ENCODE measurements around the gene WWP2. TPM values are rescaled to one million over a fixed set of nuclear protein-coding genes. Genes with fewer than 3 reads are reported as not detected.
"Not testable (repeated sequence)": the region's sequence is repeated elsewhere in the genome, so short reads cannot be mapped to it uniquely, and the experiment has no call there.

The WWP2 gene
- total RNA-seq, 4 donors from 2014 or later = 24.8 to 43.0 (median 30.1) TPM

DNA sequence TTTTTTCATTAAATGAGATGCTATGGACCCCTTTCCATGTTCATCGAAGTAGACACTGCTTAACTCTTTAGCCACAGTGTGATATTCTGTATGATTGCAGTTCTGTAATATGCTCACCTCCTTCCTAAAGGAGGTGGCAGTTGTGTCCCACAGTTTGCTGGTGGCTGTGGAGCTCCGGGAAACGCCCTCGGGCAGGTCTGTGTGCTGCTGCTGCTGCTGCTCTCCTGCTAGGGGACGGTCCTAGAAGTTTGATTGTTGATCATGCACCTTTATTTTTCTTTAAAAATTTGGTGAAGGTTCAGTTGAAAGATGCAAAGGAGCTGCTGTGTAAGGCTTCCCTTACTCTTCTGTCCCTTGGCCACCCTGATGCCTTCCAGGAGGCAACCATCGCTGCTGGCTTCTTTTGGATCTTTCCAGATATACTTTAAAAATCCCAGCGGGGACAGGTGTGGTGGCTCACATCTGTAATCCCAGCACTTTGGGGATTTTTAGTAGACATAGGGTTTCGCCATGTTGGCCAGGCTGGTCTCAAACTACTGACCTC, 180.6 kb downstream of the WWP2 start:
- DNase-seq (ENCODE audit: low spot score) = no peak

GRCh38 chr16:69943241-69944036, 181.3 kb downstream of the WWP2 start:
- not testable (repeated sequence) for ATAC-seq (ENCODE audit: low FRiP score); DNase-seq (ENCODE audit: low spot score)

More for the DNA sequence above, 180.6 kb downstream of the WWP2 start:
- TF ChIP-seq, protein P1, sequence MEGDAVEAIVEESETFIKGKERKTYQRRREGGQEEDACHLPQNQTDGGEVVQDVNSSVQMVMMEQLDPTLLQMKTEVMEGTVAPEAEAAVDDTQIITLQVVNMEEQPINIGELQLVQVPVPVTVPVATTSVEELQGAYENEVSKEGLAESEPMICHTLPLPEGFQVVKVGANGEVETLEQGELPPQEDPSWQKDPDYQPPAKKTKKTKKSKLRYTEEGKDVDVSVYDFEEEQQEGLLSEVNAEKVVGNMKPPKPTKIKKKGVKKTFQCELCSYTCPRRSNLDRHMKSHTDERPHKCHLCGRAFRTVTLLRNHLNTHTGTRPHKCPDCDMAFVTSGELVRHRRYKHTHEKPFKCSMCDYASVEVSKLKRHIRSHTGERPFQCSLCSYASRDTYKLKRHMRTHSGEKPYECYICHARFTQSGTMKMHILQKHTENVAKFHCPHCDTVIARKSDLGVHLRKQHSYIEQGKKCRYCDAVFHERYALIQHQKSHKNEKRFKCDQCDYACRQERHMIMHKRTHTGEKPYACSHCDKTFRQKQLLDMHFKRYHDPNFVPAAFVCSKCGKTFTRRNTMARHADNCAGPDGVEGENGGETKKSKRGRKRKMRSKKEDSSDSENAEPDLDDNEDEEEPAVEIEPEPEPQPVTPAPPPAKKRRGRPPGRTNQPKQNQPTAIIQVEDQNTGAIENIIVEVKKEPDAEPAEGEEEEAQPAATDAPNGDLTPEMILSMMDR (IDR thresholded peaks at IDR 0.05) = no peak
- ATAC-seq (ENCODE audit: low FRiP score) = no peak

- DNase-seq (ENCODE audit: low spot score); ATAC-seq (ENCODE audit: low FRiP score): not testable (repeated sequence)
Observed at GRCh38 chr16:69950411-69950810, 188.3 kb downstream of the WWP2 start.

DNA sequence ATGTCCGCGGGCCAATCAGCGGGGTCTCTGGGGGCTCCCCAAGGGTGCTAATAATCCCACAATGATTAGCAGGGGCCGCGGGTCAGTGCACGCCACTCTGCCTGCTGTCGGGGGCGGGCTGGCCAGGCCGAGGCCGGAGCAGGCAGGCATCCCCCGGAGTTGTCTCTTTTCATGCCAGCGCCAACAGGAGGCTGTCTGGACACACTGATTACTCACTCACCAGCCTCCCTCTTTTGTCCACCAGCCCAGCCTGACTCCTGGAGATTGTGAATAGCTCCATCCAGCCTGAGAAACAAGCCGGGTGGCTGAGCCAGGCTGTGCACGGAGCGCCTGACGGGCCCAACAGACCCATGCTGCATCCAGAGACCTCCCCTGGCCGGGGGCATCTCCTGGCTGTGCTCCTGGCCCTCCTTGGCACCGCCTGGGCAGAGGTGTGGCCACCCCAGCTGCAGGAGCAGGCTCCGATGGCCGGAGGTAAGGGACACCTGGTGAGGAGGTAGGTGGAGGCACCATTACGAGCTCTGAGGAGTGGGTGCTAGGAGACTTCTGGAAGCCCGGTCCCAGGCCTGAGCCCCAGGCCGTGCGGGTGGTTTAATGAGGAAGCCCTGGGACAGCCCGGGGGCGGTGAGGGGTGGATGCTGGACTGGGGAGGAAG, 189.0 kb downstream of the WWP2 start, which contains the start of gene CLEC18A:
TSS of gene CLEC18A (plus strand) at position 318 of the 655 bp plus-strand sequence. CDS start at position 351, 33 bp downstream.
- not testable (repeated sequence) for DNase-seq (ENCODE audit: low spot score)
- ATAC-seq (ENCODE audit: low FRiP score) = peak; percentile 46

DNA sequence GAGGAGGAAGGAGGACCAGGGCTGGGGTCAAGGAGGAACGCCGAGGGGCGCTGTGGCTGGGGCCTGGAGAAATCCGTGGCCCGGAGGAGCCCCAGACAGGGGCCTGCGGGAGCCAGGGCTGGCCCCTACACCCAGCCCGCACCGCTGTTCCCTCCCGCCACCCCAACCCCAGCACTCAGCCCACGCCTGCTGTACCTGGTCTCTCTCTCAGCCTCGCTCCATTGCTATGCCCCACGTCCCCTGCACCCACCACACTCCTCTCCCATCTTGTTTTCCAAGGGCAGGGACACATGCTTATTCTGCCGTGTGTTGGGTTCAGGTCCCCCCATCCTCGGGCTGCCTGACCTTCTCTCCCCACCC, 189.5 kb downstream of the WWP2 start:
- not testable (repeated sequence) for ATAC-seq (ENCODE audit: low FRiP score)

DNA sequence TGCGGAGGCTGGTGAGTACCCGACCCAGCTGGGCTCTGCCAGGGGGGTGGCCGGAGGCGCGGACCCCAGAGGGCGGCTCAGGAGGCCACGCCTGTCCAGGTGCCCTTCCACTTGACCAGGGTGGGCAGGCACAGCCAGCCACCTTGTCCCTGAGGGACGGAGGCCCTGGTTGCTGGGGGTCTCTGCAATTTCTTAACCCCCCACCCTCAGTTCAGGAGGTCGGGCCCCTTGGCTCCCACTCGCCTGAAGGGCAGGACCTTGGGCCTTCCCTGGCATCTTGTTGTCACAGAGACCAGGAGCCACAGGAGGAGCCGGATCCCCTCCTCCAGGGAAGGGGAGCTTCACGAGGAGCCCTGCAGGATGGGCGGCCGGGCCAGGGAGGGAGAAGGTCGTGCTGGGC, 190.0 kb downstream of the WWP2 start:
- DNase-seq (ENCODE audit: low spot score); ATAC-seq (ENCODE audit: low FRiP score): not testable (repeated sequence)

More for the DNA sequence above, 189.5 kb downstream of the WWP2 start:
- not testable (repeated sequence) for DNase-seq (ENCODE audit: low spot score)

DNA sequence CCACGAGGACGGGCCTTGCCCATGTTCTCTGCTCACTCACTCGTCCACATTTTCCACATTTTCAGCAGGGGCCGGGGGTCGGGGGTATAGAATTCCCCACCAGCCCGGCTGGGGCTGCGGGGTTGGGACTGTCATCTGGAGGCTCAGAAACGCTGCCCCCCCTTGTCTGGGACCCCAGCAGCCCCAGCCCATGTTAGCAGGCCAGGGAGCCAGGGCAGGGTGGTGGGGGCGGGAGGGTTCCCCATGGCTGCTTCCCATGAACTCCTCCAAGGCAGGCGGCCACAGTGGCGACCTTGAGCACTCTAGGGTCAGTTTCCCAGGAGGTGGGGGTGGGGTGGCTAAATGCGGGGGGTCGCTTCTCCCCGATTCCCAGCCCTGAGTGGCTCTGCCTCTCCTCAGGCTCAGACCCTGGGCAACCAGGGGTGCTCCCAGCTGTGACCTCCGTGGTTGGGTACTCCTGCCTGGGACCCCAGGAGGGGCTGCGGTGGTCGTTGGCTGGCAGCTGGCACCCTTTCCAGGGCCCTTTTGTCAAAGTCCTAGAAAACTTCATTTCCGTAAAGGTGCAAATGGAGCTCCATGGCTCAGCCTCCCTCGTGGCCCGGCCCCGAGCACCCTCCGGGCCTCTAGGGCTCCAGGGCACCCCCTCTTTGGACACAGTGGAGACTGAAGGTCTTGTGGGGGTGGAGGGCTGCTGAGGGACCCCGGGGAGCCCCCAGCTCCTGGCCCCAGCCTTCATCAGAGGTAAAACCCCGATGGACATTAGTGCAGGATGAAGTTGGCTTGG, 190.6 kb downstream of the WWP2 start:
- DNase-seq (ENCODE audit: low spot score); ATAC-seq (ENCODE audit: low FRiP score): not testable (repeated sequence)

DNA sequence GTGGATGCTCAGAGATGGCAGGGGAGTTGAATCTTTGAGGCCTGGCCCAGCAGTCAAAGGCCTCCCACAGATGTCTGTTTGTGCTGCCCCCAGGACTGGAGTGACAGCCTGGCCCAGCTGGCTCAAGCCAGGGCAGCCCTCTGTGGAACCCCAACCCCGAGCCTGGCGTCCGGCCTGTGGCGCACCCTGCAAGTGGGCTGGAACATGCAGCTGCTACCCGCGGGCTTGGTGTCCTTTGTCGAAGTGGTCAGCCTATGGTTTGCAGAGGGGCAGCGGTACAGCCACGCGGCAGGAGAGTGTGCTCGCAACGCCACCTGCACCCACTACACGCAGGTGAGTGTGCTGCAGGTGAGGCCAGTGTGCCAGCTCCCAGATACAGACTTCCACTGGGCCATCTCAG, 192.1 kb downstream of the WWP2 start:
- ATAC-seq (ENCODE audit: low FRiP score); DNase-seq (ENCODE audit: low spot score): not testable (repeated sequence)

DNA sequence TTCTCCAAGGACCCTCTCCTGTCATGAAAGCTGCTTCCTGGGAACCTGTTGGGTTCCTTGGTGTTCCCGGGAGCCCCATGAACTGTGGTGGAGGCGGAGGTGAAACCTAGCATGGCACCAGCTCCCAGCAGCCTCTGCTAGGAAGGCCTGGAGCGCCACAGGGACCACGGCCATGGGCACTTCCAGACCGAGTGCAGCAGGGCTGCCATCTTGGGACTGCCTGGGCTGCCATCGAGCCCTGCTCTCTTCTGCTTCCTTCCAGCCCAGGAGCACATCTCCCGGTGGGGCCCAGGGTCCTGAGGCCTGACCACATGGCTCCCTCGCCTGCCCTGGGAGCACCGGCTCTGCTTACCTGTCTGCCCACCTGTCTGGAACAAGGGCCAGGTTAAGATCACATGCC, 201.2 kb downstream of the WWP2 start:
- not testable (repeated sequence) for ATAC-seq (ENCODE audit: low FRiP score); DNase-seq (ENCODE audit: low spot score)

- ATAC-seq (ENCODE audit: low FRiP score) = peak; percentile 75
- DNase-seq (ENCODE audit: low spot score) = not testable (repeated sequence)
Observed at GRCh38 chr16:69964960-69965660, 203.0 kb downstream of the WWP2 start.

DNA sequence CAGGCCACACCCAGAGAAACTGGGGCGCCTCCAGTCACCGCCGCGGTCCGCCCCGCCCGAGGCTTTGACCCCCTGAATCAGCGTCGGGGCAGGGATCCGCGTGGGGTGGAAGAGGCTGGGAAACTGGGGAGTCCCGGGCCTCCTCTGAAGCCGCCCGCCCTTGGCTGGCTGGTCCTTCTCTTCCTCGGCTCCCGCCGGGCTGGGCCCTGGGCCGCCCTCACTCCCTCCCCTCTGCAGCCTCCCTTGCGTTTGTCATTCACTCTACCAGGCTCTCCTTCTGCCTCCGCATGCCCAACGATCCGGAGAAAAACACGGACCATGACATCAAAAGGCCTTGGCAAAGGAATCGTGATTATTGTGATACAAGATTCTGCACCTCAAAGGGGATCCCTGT, 203.5 kb downstream of the WWP2 start:
- ATAC-seq (ENCODE audit: low FRiP score); DNase-seq (ENCODE audit: low spot score): not testable (repeated sequence)

- not testable (repeated sequence) for DNase-seq (ENCODE audit: low spot score); ATAC-seq (ENCODE audit: low FRiP score)
Observed at GRCh38 chr16:69967688-69968087, 205.6 kb downstream of the WWP2 start.

- not testable (repeated sequence) for DNase-seq (ENCODE audit: low spot score); ATAC-seq (ENCODE audit: low FRiP score)
Observed at GRCh38 chr16:69968125-69968524, 206.0 kb downstream of the WWP2 start.

GRCh38 chr16:69969657-69970056, 207.5 kb downstream of the WWP2 start:
- DNase-seq (ENCODE audit: low spot score); ATAC-seq (ENCODE audit: low FRiP score): not testable (repeated sequence)

GRCh38 chr16:69972120-69972519, 210.0 kb downstream of the WWP2 start:
- not testable (repeated sequence) for ATAC-seq (ENCODE audit: low FRiP score); DNase-seq (ENCODE audit: low spot score)

DNA sequence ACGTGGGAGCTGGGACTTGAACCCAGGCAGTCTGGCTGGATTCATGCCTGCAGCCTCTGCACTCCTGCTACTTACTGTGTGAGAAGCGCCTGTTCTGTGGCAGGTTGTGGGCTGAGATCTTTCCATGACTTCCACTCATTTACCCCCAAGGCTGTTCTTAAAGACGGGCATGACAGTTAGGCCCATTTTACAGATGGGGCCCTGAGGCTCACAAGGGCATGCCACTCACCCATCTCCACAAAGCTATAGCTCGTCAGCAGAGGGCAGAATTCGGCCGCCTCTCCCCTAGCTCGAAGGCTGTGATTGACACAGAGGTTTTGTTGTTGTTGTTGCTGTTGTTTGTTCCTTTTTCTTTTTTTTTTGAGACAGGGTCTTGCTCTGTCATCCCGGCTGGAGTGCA, 210.8 kb downstream of the WWP2 start:
- DNase-seq (ENCODE audit: low spot score); ATAC-seq (ENCODE audit: low FRiP score): not testable (repeated sequence)

DNA sequence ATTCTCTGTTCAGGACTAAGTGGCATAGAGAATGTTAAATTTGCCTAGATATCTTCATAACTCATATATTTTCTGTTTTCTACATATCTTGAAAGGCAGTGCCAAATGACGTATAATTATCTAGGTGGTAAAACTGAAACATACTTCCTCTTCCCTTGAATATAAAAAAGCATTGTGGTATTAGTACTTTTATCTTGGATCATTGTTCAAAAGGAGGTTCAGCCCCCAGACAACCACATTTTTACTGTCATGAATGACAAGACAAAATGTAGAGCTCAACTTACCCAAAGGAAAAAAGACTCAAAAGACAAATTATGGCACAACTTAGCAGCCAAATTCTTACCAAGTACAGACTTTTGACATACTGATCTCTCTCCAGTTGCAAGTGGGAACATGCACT, 223.1 kb downstream of the WWP2 start:
- not testable (repeated sequence) for ATAC-seq (ENCODE audit: low FRiP score); DNase-seq (ENCODE audit: low spot score)

Measured in omental fat pad (tissue), 4 donors.